Lung (tissue), 13 donors: Measurements from ENCODE around the gene FILIP1L. TPM values are rescaled to one million over a fixed set of nuclear protein-coding genes. Genes with fewer than 3 reads are reported as not detected.

Source experiments
- ATAC-seq: fragments of 200-7000 bp; cut with Tn5 transposase; one replicate; pipeline ENCODE4 v1.9.1; 2020; ENCODE audit warnings: moderate number of reproducible peaks; ENCODE audit not compliant: insufficient read depth, low FRiP score
- DNase-seq, 3 donors: peaks; one replicate each; pipeline ENCODE4 v3.0.0-alpha.2; 2013 to 2017
- H3K27ac ChIP-seq, 2 donors: one replicate each; pipeline ENCODE4 v1.5.1; 2013; ENCODE audit warnings: mild to moderate bottlenecking in 2 of 2, moderate library complexity in 2 of 2, control low read depth in 1 of 2, inconsistent platforms in 1 of 2, low read depth in 1 of 2, low read length in 1 of 2
- H3K27me3 ChIP-seq, 3 donors: one replicate each; pipeline ENCODE4 v1.5.1; 2013; ENCODE audit warnings: low read length in 2 of 3; ENCODE audit not compliant: control insufficient read depth in 3 of 3, insufficient read depth in 3 of 3
- H3K36me3 ChIP-seq, 4 donors: one replicate each; pipeline ENCODE4 v1.5.1; 2013; ENCODE audit warnings: low read length in 4 of 4, mild to moderate bottlenecking in 1 of 4, moderate library complexity in 1 of 4; ENCODE audit not compliant: control insufficient read depth in 4 of 4, insufficient read depth in 4 of 4
- H3K4me1 ChIP-seq, 5 donors: one replicate each; pipeline ENCODE4 v1.5.1; 2013; ENCODE audit warnings: low read length in 5 of 5, mild to moderate bottlenecking in 2 of 5, moderate library complexity in 1 of 5; ENCODE audit not compliant: control insufficient read depth in 5 of 5, insufficient read depth in 5 of 5
- H3K4me3 ChIP-seq: one replicate; pipeline ENCODE4 v1.5.1; 2013; ENCODE audit warnings: mild to moderate bottlenecking, control low read depth, moderate library complexity
- H3K9ac ChIP-seq, 2 donors: one replicate each; pipeline ENCODE4 v1.5.1; 2013; ENCODE audit warnings: low read length in 2 of 2, control low read depth in 1 of 2; ENCODE audit not compliant: insufficient read depth in 1 of 2
- H3K9me3 ChIP-seq, 4 donors: one replicate each; pipeline ENCODE4 v1.5.1; 2013; ENCODE audit warnings: low read length in 3 of 4, mild to moderate bottlenecking in 1 of 4, moderate library complexity in 1 of 4; ENCODE audit not compliant: control insufficient read depth in 4 of 4, insufficient read depth in 3 of 4
- WGBS, 2 donors: extraction: QIAGEN DNeasy Blood & Tissue Kit; methylation state at CpG; one replicate each; pipeline ENCODE4 v1.1.7; 2013; 5-methylcytosine and 5-hydroxymethylcytosine counted together
- polyA plus RNA-seq, 2 donors: library from polyadenylated mRNA; stranded (reverse); fragments of 200-250 nt; gene quantifications; one replicate each; pipeline ENCODE4 v1.2.1, GENCODE V29; 2013
- small RNA-seq: library from RNA; depleted of rRNA; stranded (forward); fragments of <200 nt; gene quantifications from one replicate; pipeline ENCODE3, GENCODE V24; 2014; ENCODE audit warnings: low replicate concordance
- total RNA-seq, 2 donors: library from RNA; depleted of rRNA in 1 of 2; stranded (reverse); fragments of >200 nt in 1 of 2; gene quantifications; one replicate each; pipeline ENCODE4 v1.2.1, GENCODE V29; 2014 to 2021
- TF ChIP-seq, protein P1 (sequence below): IDR thresholded peaks from 2 replicates; pipeline ENCODE4 v1.5.1; 2012; ENCODE audit warnings: mild to moderate bottlenecking; ENCODE audit errors: control extremely low read depth, extremely low read depth
- donor health status: control.
- donor health status: control.
- donor health status: Bipolar disorder and iron deficiency.
- donor health status: healthy.
- donor health status: DM: yes; HTN: yes; CAD: no.

The FILIP1L gene
- total and polyA plus RNA-seq, 4 donors: 8.3 to 27.8 (median 22.5) TPM

DNA sequence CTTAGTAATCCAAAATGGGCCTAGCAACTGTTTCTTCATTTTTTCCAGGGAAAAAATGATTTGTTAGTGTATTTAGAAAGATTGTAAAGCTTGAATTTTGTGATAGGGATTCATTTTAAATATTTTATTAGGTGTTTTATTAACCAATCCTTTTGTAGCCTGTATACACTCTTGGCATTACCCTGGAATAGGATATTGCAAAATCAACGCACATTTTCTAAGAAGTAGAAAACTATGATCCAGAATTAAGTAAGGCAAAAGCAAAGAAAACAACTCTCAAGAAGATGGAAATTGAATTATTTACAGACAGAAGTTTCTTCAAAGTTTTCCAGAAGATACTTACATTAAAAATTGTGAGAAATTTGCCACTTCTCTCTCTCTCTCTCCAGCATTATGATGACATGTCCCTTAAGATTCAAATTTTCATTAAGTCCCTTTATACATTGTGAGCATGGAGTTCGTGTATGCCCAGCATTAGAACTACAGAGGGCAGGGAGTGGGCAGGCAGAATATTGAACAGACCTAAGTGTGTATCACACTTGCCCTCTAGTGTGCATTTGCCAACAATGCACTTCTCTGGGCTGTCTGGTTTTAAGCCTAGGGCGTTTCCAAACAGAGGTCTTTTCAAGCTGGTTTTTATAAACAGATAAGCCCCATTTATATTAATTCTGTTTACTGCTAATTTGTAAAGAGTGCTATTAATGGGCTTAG is 325.1 kb downstream of the FILIP1L start:
- TF ChIP-seq, protein P1, sequence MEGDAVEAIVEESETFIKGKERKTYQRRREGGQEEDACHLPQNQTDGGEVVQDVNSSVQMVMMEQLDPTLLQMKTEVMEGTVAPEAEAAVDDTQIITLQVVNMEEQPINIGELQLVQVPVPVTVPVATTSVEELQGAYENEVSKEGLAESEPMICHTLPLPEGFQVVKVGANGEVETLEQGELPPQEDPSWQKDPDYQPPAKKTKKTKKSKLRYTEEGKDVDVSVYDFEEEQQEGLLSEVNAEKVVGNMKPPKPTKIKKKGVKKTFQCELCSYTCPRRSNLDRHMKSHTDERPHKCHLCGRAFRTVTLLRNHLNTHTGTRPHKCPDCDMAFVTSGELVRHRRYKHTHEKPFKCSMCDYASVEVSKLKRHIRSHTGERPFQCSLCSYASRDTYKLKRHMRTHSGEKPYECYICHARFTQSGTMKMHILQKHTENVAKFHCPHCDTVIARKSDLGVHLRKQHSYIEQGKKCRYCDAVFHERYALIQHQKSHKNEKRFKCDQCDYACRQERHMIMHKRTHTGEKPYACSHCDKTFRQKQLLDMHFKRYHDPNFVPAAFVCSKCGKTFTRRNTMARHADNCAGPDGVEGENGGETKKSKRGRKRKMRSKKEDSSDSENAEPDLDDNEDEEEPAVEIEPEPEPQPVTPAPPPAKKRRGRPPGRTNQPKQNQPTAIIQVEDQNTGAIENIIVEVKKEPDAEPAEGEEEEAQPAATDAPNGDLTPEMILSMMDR: no peak
- Histone ChIP-seq H3K27ac (no peak overlapping the region), H3K4me3 (no peak overlapping the region), H3K9ac (no peak overlapping the region), H3K9me3 (no peaks in the 10 kb centered on the region), H3K36me3 (no peaks in the 10 kb centered on the region), H3K27me3 (no peaks in the 10 kb centered on the region), H3K4me1 (peaks cover 0 to 13% (median 0%) of the 10 kb centered on the region in 5 donors)
- WGBS, 2 donors: 19 to 26% methylated on average over 3 of the region's 3 CpGs
- ATAC-seq (peak; percentile 47), DNase-seq (peak; percentile 42 to 69 (median 53))

Small RNAs within 50 kb of the gene (small RNA-seq; reads per million reads assigned to genes)
- not detected for gene MIR3921

Other genes starting within 250 kb of the FILIP1L start
- 10 to 100 TPM; 34.0 to 60.6 TPM for gene TBC1D23, start 146.5 kb upstream of the FILIP1L start, total RNA-seq
- 10 to 100 TPM; 15.7 to 19.8 TPM for gene TBC1D23, start 146.5 kb upstream of the FILIP1L start, polyA plus RNA-seq
- 10 to 100 TPM; 20.7 to 42.0 TPM for gene NIT2, start 220.3 kb upstream of the FILIP1L start, total RNA-seq
- 10 to 100 TPM; 20.2 to 38.0 TPM for gene NIT2, start 220.3 kb upstream of the FILIP1L start, polyA plus RNA-seq